GM12878 (cell line): Measurements from ENCODE around the gene IL4. TPM values are rescaled to one million over a fixed set of nuclear protein-coding genes. Genes with fewer than 3 reads are reported as not detected.

Experiments used
- ATF7 ChIP-seq: fragments of 450-650 bp; IDR thresholded peaks from 2 replicates; pipeline ENCODE4 v1.6.1; 2016; ENCODE audit warnings: low read depth, mild to moderate bottlenecking
- BHLHE40 ChIP-seq, 2 experiments: fragments of 450-650 bp in 1 of 2; IDR thresholded peaks; 2 replicates each; pipeline ENCODE4 v1.6.1; 2011 to 2017; ENCODE audit warnings: low read depth in 2 of 2, borderline replicate concordance in 1 of 2, improper control_type of control experiment in 1 of 2, low read length in 1 of 2, mild to moderate bottlenecking in 1 of 2
- CBX5 ChIP-seq: sonication (generic); IDR thresholded peaks from 2 replicates; pipeline ENCODE4 v1.6.1; 2016; ENCODE audit warnings: low read depth, moderate library complexity, mild to moderate bottlenecking, inconsistent platforms
- DPF2 ChIP-seq: fragments of 450-650 bp; IDR thresholded peaks from 2 replicates; pipeline ENCODE4 v1.6.1; 2017; ENCODE audit warnings: mild to moderate bottlenecking
- HCFC1 ChIP-seq: fragments of 150-350 bp; IDR thresholded peaks from 2 replicates; pipeline ENCODE4 v1.6.1; 2014; ENCODE audit warnings: low read length
- JUND ChIP-seq: IDR thresholded peaks from 2 replicates; pipeline ENCODE4 v1.6.1; 2012; ENCODE audit warnings: low read depth, mild to moderate bottlenecking, low read length, improper control_type of control experiment, moderate library complexity
- LARP7 ChIP-seq: fragments of 450-650 bp; IDR thresholded peaks from 2 replicates; pipeline ENCODE4 v1.6.1; 2017; ENCODE audit warnings: mild to moderate bottlenecking
- NR2F1 ChIP-seq: fragments of 450-650 bp; conservative IDR thresholded peaks from 2 replicates; pipeline ENCODE4 v1.6.1; 2017; ENCODE audit warnings: mild to moderate bottlenecking
- RCOR1 ChIP-seq: conservative IDR thresholded peaks from 2 replicates; pipeline ENCODE4 v1.6.1; 2012; ENCODE audit warnings: low read depth, low read length, improper control_type of control experiment
- SIN3A ChIP-seq: IDR thresholded peaks from 2 replicates; pipeline ENCODE4 v1.6.1; 2012; ENCODE audit warnings: low read depth, low read length, improper control_type of control experiment
- SMAD1 ChIP-seq: fragments of 450-650 bp; IDR thresholded peaks from 2 replicates; pipeline ENCODE4 v1.6.1; 2018; ENCODE audit warnings: mild to moderate bottlenecking, low read depth; ENCODE audit not compliant: partially characterized antibody
- SUZ12 ChIP-seq: fragments of 200-600 bp; sonication (generic); IDR thresholded peaks from one replicate; pipeline ENCODE4 v1.6.1; 2018; ENCODE audit warnings: antibody characterized with exemption, mild to moderate bottlenecking; ENCODE audit not compliant: unreplicated experiment
- ZNF207 ChIP-seq: fragments of 450-650 bp; IDR thresholded peaks from 2 replicates; pipeline ENCODE4 v1.6.1; 2014; ENCODE audit warnings: antibody characterized with exemption, mild to moderate bottlenecking, borderline replicate concordance
- polyA plus RNA-seq, 11 experiments: library from polyadenylated mRNA; depleted of rRNA in 4 of 11; unstranded in 6 of 11; stranded (reverse) in 5 of 11; fragments of >200 nt; fragmentation: Nextera tagmentation in 4 of 11; fragmentation: Illumina TruSeq in 1 of 11; extraction: Ambion mirVana in 4 of 11; extraction: Trizol in 1 of 11; gene quantifications; 1 replicate in 1 of 11; 2 replicates in 10 of 11; pipeline versions ENCODE4 v1.2.1 to v1.2.3, GENCODE V29; 2011 to 2016; ENCODE audit warnings: inconsistent platforms in 2 of 11, missing spikeins in 2 of 11, low read depth in 1 of 11
- total RNA-seq, 4 experiments: library from RNA; depleted of rRNA in 3 of 4; stranded (reverse); fragments of >200 nt in 3 of 4; fragmentation: Illumina TruSeq in 1 of 4; extraction: Trizol in 1 of 4; gene quantifications; 2 replicates each; pipeline versions ENCODE4 v1.2.1 to v1.2.3, GENCODE V29; 2013 to 2021
- TF ChIP-seq, protein P1 (sequence below): IDR thresholded peaks from 2 replicates; pipeline ENCODE4 v1.6.1; 2011; ENCODE audit warnings: borderline replicate concordance, low read depth, mild to moderate bottlenecking, moderate library complexity, low read length; ENCODE audit not compliant: insufficient read depth, poor library complexity, severe bottlenecking
- TF ChIP-seq, protein P2 (sequence below): fragments of 450-650 bp; formaldehyde crosslinking; IDR thresholded peaks from 2 replicates; pipeline ENCODE4 v1.4.0; 2022; ENCODE audit warnings: mild to moderate bottlenecking, moderate library complexity
- TF ChIP-seq, protein P3 (sequence below): fragments of 450-650 bp; IDR thresholded peaks from 2 replicates; pipeline ENCODE4 v1.6.1; 2018; ENCODE audit warnings: mild to moderate bottlenecking, low read depth, moderate library complexity; ENCODE audit not compliant: partially characterized antibody
- TF ChIP-seq, protein P4 (sequence below): IDR thresholded peaks from 2 replicates; pipeline ENCODE4 v1.6.1; 2011; ENCODE audit warnings: borderline replicate concordance, low read depth, mild to moderate bottlenecking, moderate library complexity, mixed read lengths, low read length; ENCODE audit not compliant: insufficient read depth; ENCODE audit errors: extremely low read length

IL4 gene
- total and polyA plus RNA-seq, 10 of the 15 experiments (the other 5 are each of a cell fraction or from before 2014, with no cell fraction given), result 0.20 to 0.80 (median 0.50) TPM; not detected in 7

DNA sequence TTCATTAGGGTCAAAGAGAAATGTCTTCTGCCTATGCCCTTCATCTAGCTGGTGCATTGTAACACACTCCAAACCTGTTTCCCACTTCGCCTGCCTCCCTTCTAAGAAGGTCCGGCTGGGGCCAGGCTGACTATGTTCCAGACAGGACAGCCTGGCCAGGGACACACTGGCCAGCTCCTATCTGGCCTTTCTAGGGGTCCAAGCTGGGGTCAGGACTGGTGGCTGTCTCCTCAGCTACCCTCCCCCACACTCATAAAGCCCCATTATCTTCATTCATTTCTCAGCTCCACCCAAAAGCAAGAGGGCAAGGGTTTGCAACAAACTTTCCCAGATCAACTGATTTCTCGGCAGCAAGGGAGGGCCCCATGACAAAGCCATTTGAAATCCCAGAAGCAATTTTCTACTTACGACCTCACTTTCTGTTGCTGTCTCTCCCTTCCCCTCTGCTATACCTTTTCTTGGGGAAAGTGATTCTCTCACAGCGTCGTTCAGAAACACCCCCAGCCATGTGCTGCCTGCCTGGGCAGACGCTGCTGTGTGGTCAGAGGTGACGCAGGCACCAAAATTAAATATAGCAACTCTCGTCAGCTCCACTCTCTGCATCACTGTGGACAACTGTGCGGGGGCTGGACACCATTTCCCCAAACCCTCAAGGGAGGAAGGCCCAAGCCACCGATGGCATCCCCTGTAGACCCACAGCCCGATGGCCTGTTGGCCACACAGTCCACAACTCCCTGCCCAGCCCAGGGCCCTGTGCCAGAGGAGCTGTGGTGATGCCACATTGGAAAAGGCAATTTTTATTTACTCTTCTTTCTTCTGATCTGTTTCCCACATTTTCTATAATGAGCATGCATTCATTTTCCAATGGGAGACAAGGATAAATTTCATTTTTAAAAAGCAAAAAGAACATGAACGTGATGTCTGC, 9.8 kb upstream of the IL4 start (continued):
- TF ChIP-seq, protein P1, sequence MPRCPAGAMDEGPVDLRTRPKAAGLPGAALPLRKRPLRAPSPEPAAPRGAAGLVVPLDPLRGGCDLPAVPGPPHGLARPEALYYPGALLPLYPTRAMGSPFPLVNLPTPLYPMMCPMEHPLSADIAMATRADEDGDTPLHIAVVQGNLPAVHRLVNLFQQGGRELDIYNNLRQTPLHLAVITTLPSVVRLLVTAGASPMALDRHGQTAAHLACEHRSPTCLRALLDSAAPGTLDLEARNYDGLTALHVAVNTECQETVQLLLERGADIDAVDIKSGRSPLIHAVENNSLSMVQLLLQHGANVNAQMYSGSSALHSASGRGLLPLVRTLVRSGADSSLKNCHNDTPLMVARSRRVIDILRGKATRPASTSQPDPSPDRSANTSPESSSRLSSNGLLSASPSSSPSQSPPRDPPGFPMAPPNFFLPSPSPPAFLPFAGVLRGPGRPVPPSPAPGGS, result peak; percentile 82
- TF ChIP-seq BHLHE40 (IDR thresholded peaks at IDR 0.05; ENCODE audit: borderline replicate concordance in 1 of 2, low read depth in 2 of 2, low read length in 1 of 2) (peak; percentile 93 to 94), SMAD1 (peak; percentile 93), NR2F1 (peak; percentile 70), JUND (peak; percentile 79; the same call in 1 of the 2 replicates), CBX5 (no peak), SIN3A (no peak), RCOR1 (peak; percentile 81; the same call in 1 of the 2 replicates), ZNF207 (peak; percentile 24; the same call in 1 of the 2 replicates), LARP7 (0 out of 2 replicates have a peak, but pooled peaks have one; percentile 39), DPF2 (peak; percentile 90), SUZ12 (no peak), ATF7 (peak; percentile 98), HCFC1 (no peak)
- TF ChIP-seq, protein P2, sequence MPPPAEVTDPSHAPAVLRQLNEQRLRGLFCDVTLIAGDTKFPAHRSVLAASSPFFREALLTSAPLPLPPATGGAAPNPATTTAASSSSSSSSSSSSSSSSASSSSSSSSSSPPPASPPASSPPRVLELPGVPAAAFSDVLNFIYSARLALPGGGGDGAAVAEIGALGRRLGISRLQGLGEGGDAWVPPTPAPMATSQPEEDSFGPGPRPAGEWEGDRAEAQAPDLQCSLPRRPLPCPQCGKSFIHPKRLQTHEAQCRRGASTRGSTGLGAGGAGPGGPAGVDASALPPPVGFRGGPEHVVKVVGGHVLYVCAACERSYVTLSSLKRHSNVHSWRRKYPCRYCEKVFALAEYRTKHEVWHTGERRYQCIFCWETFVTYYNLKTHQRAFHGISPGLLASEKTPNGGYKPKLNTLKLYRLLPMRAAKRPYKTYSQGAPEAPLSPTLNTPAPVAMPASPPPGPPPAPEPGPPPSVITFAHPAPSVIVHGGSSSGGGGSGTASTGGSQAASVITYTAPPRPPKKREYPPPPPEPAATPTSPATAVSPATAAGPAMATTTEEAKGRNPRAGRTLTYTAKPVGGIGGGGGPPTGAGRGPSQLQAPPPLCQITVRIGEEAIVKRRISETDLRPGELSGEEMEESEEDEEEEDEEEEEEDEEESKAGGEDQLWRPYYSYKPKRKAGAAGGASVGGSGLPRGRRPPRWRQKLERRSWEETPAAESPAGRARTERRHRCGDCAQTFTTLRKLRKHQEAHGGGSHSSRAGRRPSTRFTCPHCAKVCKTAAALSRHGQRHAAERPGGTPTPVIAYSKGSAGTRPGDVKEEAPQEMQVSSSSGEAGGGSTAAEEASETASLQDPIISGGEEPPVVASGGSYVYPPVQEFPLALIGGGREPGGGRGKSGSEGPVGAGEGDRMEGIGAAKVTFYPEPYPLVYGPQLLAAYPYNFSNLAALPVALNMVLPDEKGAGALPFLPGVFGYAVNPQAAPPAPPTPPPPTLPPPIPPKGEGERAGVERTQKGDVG, result peak; percentile 64
- TF ChIP-seq, protein P3, sequence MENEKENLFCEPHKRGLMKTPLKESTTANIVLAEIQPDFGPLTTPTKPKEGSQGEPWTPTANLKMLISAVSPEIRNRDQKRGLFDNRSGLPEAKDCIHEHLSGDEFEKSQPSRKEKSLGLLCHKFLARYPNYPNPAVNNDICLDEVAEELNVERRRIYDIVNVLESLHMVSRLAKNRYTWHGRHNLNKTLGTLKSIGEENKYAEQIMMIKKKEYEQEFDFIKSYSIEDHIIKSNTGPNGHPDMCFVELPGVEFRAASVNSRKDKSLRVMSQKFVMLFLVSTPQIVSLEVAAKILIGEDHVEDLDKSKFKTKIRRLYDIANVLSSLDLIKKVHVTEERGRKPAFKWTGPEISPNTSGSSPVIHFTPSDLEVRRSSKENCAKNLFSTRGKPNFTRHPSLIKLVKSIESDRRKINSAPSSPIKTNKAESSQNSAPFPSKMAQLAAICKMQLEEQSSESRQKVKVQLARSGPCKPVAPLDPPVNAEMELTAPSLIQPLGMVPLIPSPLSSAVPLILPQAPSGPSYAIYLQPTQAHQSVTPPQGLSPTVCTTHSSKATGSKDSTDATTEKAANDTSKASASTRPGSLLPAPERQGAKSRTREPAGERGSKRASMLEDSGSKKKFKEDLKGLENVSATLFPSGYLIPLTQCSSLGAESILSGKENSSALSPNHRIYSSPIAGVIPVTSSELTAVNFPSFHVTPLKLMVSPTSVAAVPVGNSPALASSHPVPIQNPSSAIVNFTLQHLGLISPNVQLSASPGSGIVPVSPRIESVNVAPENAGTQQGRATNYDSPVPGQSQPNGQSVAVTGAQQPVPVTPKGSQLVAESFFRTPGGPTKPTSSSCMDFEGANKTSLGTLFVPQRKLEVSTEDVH, result peak; percentile 88
- TF ChIP-seq, protein P4, sequence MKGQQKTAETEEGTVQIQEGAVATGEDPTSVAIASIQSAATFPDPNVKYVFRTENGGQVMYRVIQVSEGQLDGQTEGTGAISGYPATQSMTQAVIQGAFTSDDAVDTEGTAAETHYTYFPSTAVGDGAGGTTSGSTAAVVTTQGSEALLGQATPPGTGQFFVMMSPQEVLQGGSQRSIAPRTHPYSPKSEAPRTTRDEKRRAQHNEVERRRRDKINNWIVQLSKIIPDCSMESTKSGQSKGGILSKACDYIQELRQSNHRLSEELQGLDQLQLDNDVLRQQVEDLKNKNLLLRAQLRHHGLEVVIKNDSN, result no peak
